ENCODE measurements around the gene RTL1.

DNA sequence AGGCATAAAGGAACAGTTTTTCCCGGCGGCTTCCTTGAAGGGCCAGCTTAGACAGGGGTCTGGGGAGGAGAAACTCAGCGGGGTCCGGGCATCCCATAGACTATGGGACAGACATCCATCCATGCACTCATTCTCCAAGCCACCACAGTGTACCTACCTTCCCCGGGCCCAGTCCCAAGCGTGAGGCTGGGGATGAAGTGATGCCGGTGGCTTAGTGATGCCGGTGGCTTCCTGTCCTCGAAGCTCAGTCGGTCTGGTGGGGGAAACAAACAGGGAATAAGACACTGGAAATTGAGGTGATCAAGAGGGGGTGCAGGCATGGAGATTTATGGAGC is 421 bp downstream of the RTL1 start:
- TF ChIP-seq, protein P1, sequence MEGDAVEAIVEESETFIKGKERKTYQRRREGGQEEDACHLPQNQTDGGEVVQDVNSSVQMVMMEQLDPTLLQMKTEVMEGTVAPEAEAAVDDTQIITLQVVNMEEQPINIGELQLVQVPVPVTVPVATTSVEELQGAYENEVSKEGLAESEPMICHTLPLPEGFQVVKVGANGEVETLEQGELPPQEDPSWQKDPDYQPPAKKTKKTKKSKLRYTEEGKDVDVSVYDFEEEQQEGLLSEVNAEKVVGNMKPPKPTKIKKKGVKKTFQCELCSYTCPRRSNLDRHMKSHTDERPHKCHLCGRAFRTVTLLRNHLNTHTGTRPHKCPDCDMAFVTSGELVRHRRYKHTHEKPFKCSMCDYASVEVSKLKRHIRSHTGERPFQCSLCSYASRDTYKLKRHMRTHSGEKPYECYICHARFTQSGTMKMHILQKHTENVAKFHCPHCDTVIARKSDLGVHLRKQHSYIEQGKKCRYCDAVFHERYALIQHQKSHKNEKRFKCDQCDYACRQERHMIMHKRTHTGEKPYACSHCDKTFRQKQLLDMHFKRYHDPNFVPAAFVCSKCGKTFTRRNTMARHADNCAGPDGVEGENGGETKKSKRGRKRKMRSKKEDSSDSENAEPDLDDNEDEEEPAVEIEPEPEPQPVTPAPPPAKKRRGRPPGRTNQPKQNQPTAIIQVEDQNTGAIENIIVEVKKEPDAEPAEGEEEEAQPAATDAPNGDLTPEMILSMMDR (IDR thresholded peaks at IDR 0.05; ENCODE audit: low read depth, low read length), result no peak
- TF ChIP-seq EZH2phosphoT487 (IDR thresholded peaks at IDR 0.05; ENCODE audit: low read depth), result no peak
